ENCODE results near the gene LCNL1. TPM values are rescaled to one million over a fixed set of nuclear protein-coding genes. Genes with fewer than 3 reads are reported as not detected.

The LCNL1 gene
- total and polyA plus RNA-seq, 4 experiments from 2014 or later: 0.14 to 0.17 TPM; not detected in 2

- Histone ChIP-seq H3K27ac (ENCODE audit: low read depth, low read length) (no peak overlapping the region), H3K36me3 (ENCODE audit: insufficient read depth, low read length) (peaks cover 7% of the 10 kb centered on the region), H3K4me3 (ENCODE audit: low read length in 2 of 2) (no peak overlapping the region), H3K9me3 (ENCODE audit: control insufficient read depth in 1 of 2, low read length in 2 of 2) (no peaks in the 10 kb centered on the region), H3K27me3 (ENCODE audit: insufficient read depth, low read length) (no peaks in the 10 kb centered on the region), H3K4me1 (ENCODE audit: insufficient read depth, low read length) (peaks cover 26% of the 10 kb centered on the region)
- ChIA-PET POLR2A (ENCODE audit: partially characterized antibody) (interaction anchor here (1.0 to 6.9 kb wide), 10 partner anchors 10 to 104 kb away, joined by 3 to 57 read pairs (median 18); partner anchors contain the start of genes ABCA2, C8G, FBXW5 and FUT7), CTCF (ENCODE audit: partially characterized antibody) (interaction anchor here (0.6 to 1.7 kb wide), 4 partner anchors 9 to 45 kb away, joined by 3 to 5 read pairs (median 3); no protein-coding TSS in a partner anchor)
- Mint-ChIP-seq H3K9me3 (no peaks in the 10 kb centered on the region), H3K4me1 (peaks cover 4 to 29% (median 14%) of the 10 kb centered on the region in 4 donors), H3K27ac (peak overlapping the region in 6 of 7 donors; percentile 38 to 86 (median 70)), H3K4me3 (peak overlapping the region; percentile 1 to 84 (median 70)), H3K36me3 (peaks cover 0 to 7% of the 10 kb centered on the region in 2 donors), H3K27me3 (peaks cover 0 to 9% of the 10 kb centered on the region in 2 donors)
- no peak for DNase-seq
- intact Hi-C loops (cut with micrococcal nuclease): no loop called here
Observed at GRCh38 chr9:136990242-136990911, 7.6 kb downstream of the LCNL1 start.

DNA sequence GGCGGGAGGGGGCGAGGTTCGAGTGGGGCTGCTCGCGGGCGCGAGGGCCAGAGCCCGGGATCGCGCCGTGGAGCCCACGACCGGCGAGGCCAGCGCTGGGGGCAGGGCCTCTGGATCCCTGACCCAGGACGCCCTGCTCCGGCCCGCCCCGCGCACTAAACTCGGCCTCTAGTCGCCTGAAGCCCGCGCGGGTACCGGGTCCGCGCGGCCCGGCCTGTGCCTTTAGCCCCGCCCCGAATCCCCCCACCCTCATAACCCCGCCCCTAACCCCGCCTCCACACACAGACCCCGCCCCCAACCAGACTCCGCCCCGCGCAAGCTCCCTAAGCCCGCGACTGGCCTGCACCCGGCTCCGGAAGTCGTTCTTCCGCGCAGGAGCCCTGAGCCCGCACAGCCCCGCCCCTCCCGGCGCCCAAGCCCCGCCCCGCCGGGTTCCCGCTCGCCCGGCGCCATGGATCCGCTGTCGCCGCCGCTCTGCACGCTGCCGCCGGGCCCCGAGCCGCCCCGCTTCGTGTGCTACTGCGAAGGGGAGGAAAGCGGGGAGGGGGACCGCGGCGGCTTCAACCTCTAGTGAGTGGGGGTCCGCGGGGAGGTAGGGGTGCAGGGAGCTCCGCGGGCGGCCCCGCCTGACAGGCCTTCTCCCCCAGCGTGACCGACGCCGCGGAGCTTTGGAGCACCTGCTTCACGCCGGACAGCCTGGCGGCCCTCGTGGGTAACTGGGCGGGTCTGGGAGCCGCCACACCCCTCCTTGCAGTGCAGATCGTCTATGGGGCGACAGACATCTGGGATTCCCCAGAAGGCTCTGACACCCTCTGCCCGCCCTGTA is 9.4 kb downstream of the LCNL1 start, which contains the start of gene PAXX:
PAXX (plus strand) TSS at position 430 of the 826 bp plus-strand sequence; CDS start at position 452, 22 bp downstream.
- Histone ChIP-seq H3K27ac (ENCODE audit: low read depth, low read length) (peak within 1 kb of the TSS; percentile 85), H3K4me3 (ENCODE audit: low read length in 2 of 2) (peak within 1 kb of the TSS; percentile 86 to 90), H3K36me3 (ENCODE audit: insufficient read depth, low read length) (peaks cover 7% of the 10 kb centered on the region), H3K27me3 (ENCODE audit: insufficient read depth, low read length) (no peaks in the 10 kb centered on the region), H3K9me3 (ENCODE audit: control insufficient read depth in 1 of 2, low read length in 2 of 2) (no peaks in the 10 kb centered on the region), H3K4me1 (ENCODE audit: insufficient read depth, low read length) (peaks cover 41% of the 10 kb centered on the region)
- POLR2A ChIA-PET (ENCODE audit: partially characterized antibody): interaction anchor here (0.7 to 6.9 kb wide), 31 partner anchors 8 to 430 kb away, joined by 3 to 57 read pairs (median 4); partner anchors contain the start of genes ABCA2, AJM1, C8G and EXD3
- CTCF ChIA-PET (ENCODE audit: partially characterized antibody): interaction anchor here (0.8 to 3.4 kb wide), 10 partner anchors 11 to 205 kb away, joined by 3 to 21 read pairs (median 4); partner anchors contain the start of genes C8G, FUT7 and NPDC1
- H3K4me3 Mint-ChIP-seq: peak within 1 kb of the TSS; percentile 84 to 92 (median 88)
- no peaks in the 10 kb centered on the region for H3K9me3 Mint-ChIP-seq
- peaks cover 0 to 10% of the 10 kb centered on the region in 2 donors for H3K36me3 Mint-ChIP-seq
- H3K27me3 Mint-ChIP-seq: peaks cover 0 to 5% of the 10 kb centered on the region in 2 donors
- H3K27ac Mint-ChIP-seq: peak within 1 kb of the TSS; percentile 83 to 94 (median 88)
- peaks cover 4 to 41% (median 20%) of the 10 kb centered on the region in 4 donors for H3K4me1 Mint-ChIP-seq
- intact Hi-C loops (cut with micrococcal nuclease): loop anchor here (1.0 to 2.0 kb wide), 5 partner anchors 13 to 201 kb away; partner anchors contain the start of genes ABCA2, AJM1, C8G and FBXW5
- DNase-seq: peak; percentile 92 to 93 (median 93)

- intact Hi-C loops (cut with micrococcal nuclease): loop anchor here (1.0 to 2.0 kb wide), 5 partner anchors 14 to 202 kb away; partner anchors contain the start of genes ABCA2, AJM1, C8G and FBXW5
Observed at GRCh38 chr9:136992819-136993369, 10.1 kb downstream of the LCNL1 start.

DNA sequence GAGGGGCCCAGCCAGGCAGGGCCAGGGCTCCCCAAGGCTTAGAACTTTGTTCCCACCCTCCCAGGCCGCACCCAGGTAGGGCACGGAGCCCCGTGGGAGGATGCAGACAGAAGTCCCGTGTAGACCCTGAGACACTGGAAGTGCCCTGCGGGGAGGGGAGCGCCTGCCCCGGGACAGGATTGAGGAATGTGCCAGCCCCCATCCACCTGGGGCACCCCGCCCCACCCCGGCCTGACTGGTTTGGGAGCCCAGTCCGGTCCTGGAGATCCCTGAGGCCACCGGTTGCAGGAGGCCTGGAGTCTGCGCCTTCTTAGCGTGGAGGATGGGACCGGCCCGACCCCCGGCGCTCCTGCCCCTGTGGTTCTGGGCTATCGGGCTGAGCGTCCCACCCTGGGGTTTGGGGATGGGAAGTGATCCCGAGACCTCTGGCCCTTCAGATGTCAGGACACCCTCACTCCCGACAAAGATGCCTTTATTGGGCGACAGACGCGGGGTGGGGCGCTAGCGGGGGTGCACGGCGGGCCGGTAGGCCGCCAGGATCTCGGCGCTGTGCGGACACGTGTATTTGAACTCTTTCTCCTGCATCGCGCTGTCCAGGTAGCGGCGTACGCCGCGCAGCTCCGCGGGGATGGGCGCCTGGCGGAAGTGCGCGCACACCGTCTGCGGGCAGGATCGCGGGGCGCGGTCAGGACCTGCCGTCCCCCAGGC is 11.5 kb downstream of the LCNL1 start:
- Histone ChIP-seq H3K36me3 (ENCODE audit: insufficient read depth, low read length) (peaks cover 7% of the 10 kb centered on the region), H3K4me3 (ENCODE audit: low read length in 2 of 2) (no peak overlapping the region), H3K9me3 (ENCODE audit: control insufficient read depth in 1 of 2, low read length in 2 of 2) (no peaks in the 10 kb centered on the region), H3K4me1 (ENCODE audit: insufficient read depth, low read length) (peaks cover 60% of the 10 kb centered on the region), H3K27me3 (ENCODE audit: insufficient read depth, low read length) (no peaks in the 10 kb centered on the region), H3K27ac (ENCODE audit: low read depth, low read length) (no peak overlapping the region)
- peaks cover 0 to 1% of the 10 kb centered on the region in 2 donors for H3K27me3 Mint-ChIP-seq
- ChIA-PET CTCF (ENCODE audit: partially characterized antibody) (interaction anchor here (1.1 to 3.4 kb wide), 2 partner anchors 35 to 152 kb away, joined by 4 to 21 read pairs; partner anchors contain the start of gene AJM1), POLR2A (ENCODE audit: partially characterized antibody) (interaction anchor here (0.7 to 6.9 kb wide), 12 partner anchors 14 to 246 kb away, joined by 3 to 57 read pairs (median 18); partner anchors contain the start of genes ABCA2, C8G, FBXW5 and FUT7)
- no peaks in the 10 kb centered on the region for H3K9me3 Mint-ChIP-seq
- H3K27ac Mint-ChIP-seq: peak overlapping the region in 1 of 7 donors; percentile 88
- peak overlapping the region in 1 of 8 donors; percentile 92 for H3K4me3 Mint-ChIP-seq
- H3K36me3 Mint-ChIP-seq: peaks cover 0 to 10% of the 10 kb centered on the region in 2 donors
- intact Hi-C loops (cut with micrococcal nuclease): no loop called here
- no peak for DNase-seq
- H3K4me1 Mint-ChIP-seq: peaks cover 13 to 58% (median 32%) of the 10 kb centered on the region in 4 donors

More at GRCh38 chr9:136992819-136993369, 10.1 kb downstream of the LCNL1 start:
- H3K9me3 ChIP-seq (ENCODE audit: control insufficient read depth in 1 of 2, low read length in 2 of 2): no peaks in the 10 kb centered on the region
- peak overlapping the region; percentile 86 to 90 for H3K4me3 ChIP-seq (ENCODE audit: low read length in 2 of 2)
- DNase-seq: no peak
- no peaks in the 10 kb centered on the region for H3K27me3 ChIP-seq (ENCODE audit: insufficient read depth, low read length)
- Mint-ChIP-seq H3K27ac (peak overlapping the region; percentile 83 to 94 (median 88)), H3K9me3 (no peaks in the 10 kb centered on the region), H3K4me1 (peaks cover 8 to 47% (median 26%) of the 10 kb centered on the region in 4 donors), H3K36me3 (peaks cover 0 to 10% of the 10 kb centered on the region in 2 donors), H3K27me3 (peaks cover 0 to 2% of the 10 kb centered on the region in 2 donors), H3K4me3 (peak overlapping the region; percentile 83 to 92 (median 88))
- H3K27ac ChIP-seq (ENCODE audit: low read depth, low read length): peak overlapping the region; percentile 85
- H3K36me3 ChIP-seq (ENCODE audit: insufficient read depth, low read length): peaks cover 7% of the 10 kb centered on the region
- ChIA-PET POLR2A (ENCODE audit: partially characterized antibody) (interaction anchor here (0.6 to 6.9 kb wide), 31 partner anchors 10 to 430 kb away, joined by 3 to 57 read pairs (median 3); partner anchors contain the start of genes ABCA2, C8G, EXD3 and FBXW5), CTCF (ENCODE audit: partially characterized antibody) (interaction anchor here (0.5 to 3.4 kb wide), 6 partner anchors 37 to 205 kb away, joined by 3 to 21 read pairs (median 4); partner anchors contain the start of genes AJM1 and NPDC1)
- H3K4me1 ChIP-seq (ENCODE audit: insufficient read depth, low read length): peaks cover 48% of the 10 kb centered on the region

DNA sequence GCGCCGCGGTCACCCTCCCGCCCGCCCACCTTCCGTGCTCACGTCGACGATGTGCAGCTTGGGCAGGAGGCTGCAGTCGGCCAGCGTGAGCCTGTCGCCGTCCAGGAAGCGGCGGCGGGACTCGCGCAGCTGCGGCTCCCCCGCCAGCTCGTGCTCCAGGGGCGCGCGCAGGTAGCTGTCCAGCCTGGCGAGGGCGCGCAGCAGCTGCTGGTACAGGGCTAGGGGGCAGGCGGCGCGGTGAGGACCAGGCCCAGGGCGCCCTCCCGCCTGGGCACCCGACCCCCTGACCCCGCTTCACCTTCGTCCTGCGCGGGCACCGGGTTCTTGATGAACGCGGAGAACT is 12.1 kb downstream of the LCNL1 start:
- H3K4me1 Mint-ChIP-seq: peaks cover 13 to 64% (median 33%) of the 10 kb centered on the region in 4 donors
- H3K9me3 ChIP-seq (ENCODE audit: control insufficient read depth in 1 of 2, low read length in 2 of 2): no peaks in the 10 kb centered on the region
- H3K27me3 ChIP-seq (ENCODE audit: insufficient read depth, low read length): no peaks in the 10 kb centered on the region
- H3K36me3 ChIP-seq (ENCODE audit: insufficient read depth, low read length): peaks cover 7% of the 10 kb centered on the region
- no peak overlapping the region for H3K27ac Mint-ChIP-seq
- H3K27ac ChIP-seq (ENCODE audit: low read depth, low read length): no peak overlapping the region
- no peak overlapping the region for H3K4me3 Mint-ChIP-seq
- peaks cover 63% of the 10 kb centered on the region for H3K4me1 ChIP-seq (ENCODE audit: insufficient read depth, low read length)
- no peak for DNase-seq
- H3K4me3 ChIP-seq (ENCODE audit: low read length in 2 of 2): no peak overlapping the region
- peaks cover 0 to 10% of the 10 kb centered on the region in 2 donors for H3K36me3 Mint-ChIP-seq
- POLR2A ChIA-PET (ENCODE audit: partially characterized antibody): interaction anchor here (1.7 to 6.9 kb wide), 6 partner anchors 14 to 93 kb away, joined by 6 to 57 read pairs (median 14); partner anchors contain the start of genes C8G, FBXW5 and LCNL1
- no peaks in the 10 kb centered on the region for H3K9me3 Mint-ChIP-seq
- no peaks in the 10 kb centered on the region for H3K27me3 Mint-ChIP-seq
- intact Hi-C loops (cut with micrococcal nuclease): no loop called here
- CTCF ChIA-PET (ENCODE audit: partially characterized antibody): interaction anchor here (3.4 kb wide), 1 partner anchor 35 kb away, joined by 21 read pairs; no protein-coding TSS in a partner anchor

DNA sequence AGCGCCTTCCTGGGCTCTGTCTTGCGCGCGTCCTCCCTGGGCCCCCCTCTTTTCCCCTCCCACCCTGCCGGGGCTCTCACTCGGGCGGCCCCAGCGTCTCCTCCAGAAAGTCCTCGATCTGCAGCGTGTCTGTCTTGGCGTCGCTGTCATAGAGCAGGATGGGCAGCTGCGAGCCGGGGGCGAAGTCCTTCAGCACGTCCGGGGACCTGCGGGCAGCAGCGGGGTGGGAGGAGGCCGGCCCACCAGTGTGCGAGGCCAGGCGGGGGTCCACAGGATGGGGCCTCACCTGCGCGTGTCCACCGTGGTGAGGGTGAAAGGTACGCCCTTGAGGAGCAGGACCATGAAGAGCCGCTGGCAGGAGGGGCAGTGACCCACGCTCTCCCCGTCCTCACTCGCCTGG is 12.6 kb downstream of the LCNL1 start:
- intact Hi-C loops (cut with micrococcal nuclease): no loop called here
- H3K4me3 Mint-ChIP-seq: no peak overlapping the region
- H3K27ac ChIP-seq (ENCODE audit: low read depth, low read length): no peak overlapping the region

More for the DNA sequence above, 12.6 kb downstream of the LCNL1 start:
- no peak overlapping the region for H3K4me3 ChIP-seq (ENCODE audit: low read length in 2 of 2)
- Mint-ChIP-seq H3K4me1 (peaks cover 17 to 69% (median 37%) of the 10 kb centered on the region in 4 donors), H3K36me3 (peaks cover 0 to 10% of the 10 kb centered on the region in 2 donors), H3K27ac (no peak overlapping the region), H3K27me3 (no peaks in the 10 kb centered on the region), H3K9me3 (no peaks in the 10 kb centered on the region)
- ChIA-PET POLR2A (ENCODE audit: partially characterized antibody) (interaction anchor here (0.6 to 6.9 kb wide), 20 partner anchors 9 to 268 kb away, joined by 3 to 57 read pairs (median 8); partner anchors contain the start of genes ABCA2, AJM1, C8G and FBXW5), CTCF (ENCODE audit: partially characterized antibody) (interaction anchor here (1.3 to 2.7 kb wide), 6 partner anchors 11 to 152 kb away, joined by 4 to 14 read pairs (median 10); partner anchors contain the start of gene AJM1)
- peaks cover 68% of the 10 kb centered on the region for H3K4me1 ChIP-seq (ENCODE audit: insufficient read depth, low read length)
- H3K9me3 ChIP-seq (ENCODE audit: control insufficient read depth in 1 of 2, low read length in 2 of 2): no peaks in the 10 kb centered on the region
- H3K36me3 ChIP-seq (ENCODE audit: insufficient read depth, low read length): peaks cover 7% of the 10 kb centered on the region
- no peak for DNase-seq
- H3K27me3 ChIP-seq (ENCODE audit: insufficient read depth, low read length): no peaks in the 10 kb centered on the region

Data from CD4-positive, alpha-beta memory T cell (primary cell).